NCI-H1694 treated with DMSO at 0.1 percent for 48 hours (cell line): ENCODE measurements around the gene ZNF786.
"Not testable (repeated sequence)": the region's sequence is repeated elsewhere in the genome, so short reads cannot be mapped to it uniquely, and the experiment has no call there.

Source experiments
- DNase-seq: peaks from one replicate; lab custom pipeline; 2025; lab: John Stamatoyannopoulos, UW

Gene ZNF786

GRCh38 chr7:149077594-149077993 lies 12.9 kb downstream of the ZNF786 start:
- DNase-seq, result no peak

GRCh38 chr7:149075286-149075685 lies 15.2 kb downstream of the ZNF786 start:
- DNase-seq, result no peak

GRCh38 chr7:149074116-149074885 lies 16.2 kb downstream of the ZNF786 start:
- no peak for DNase-seq

GRCh38 chr7:149072438-149072775 lies 18.1 kb downstream of the ZNF786 start:
- DNase-seq, result no peak

GRCh38 chr7:149071641-149072437 lies 18.7 kb downstream of the ZNF786 start:
- no peak for DNase-seq

GRCh38 chr7:149071182-149071635 lies 19.3 kb downstream of the ZNF786 start:
- DNase-seq, result no peak

- no peak for DNase-seq
These were observed 20.0 kb downstream of the ZNF786 start for GRCh38 chr7:149070372-149071125.

GRCh38 chr7:149067869-149068268 lies 22.6 kb downstream of the ZNF786 start:
- DNase-seq, result no peak

GRCh38 chr7:149063476-149063875 lies 27.0 kb downstream of the ZNF786 start:
- DNase-seq, result no peak

- DNase-seq, result not testable (repeated sequence)
These were observed 28.2 kb downstream of the ZNF786 start for GRCh38 chr7:149062217-149062899.

GRCh38 chr7:149060156-149060555 lies 30.4 kb downstream of the ZNF786 start:
- DNase-seq, result no peak

GRCh38 chr7:149053885-149054284 lies 36.6 kb downstream of the ZNF786 start:
- no peak for DNase-seq

GRCh38 chr7:149053384-149053783 lies 37.1 kb downstream of the ZNF786 start:
- no peak for DNase-seq

- no peak for DNase-seq
These were observed 39.6 kb downstream of the ZNF786 start for GRCh38 chr7:149050941-149051340.

- DNase-seq, result no peak
These were observed 41.7 kb downstream of the ZNF786 start for GRCh38 chr7:149048805-149049204.

- no peak for DNase-seq
These were observed 44.1 kb downstream of the ZNF786 start for GRCh38 chr7:149046416-149046815.

- DNase-seq, result no peak
These were observed 46.6 kb downstream of the ZNF786 start for GRCh38 chr7:149043936-149044335.

GRCh38 chr7:149041350-149041749 lies 49.2 kb downstream of the ZNF786 start:
- no peak for DNase-seq

GRCh38 chr7:149038641-149039040 lies 51.9 kb downstream of the ZNF786 start:
- not testable (repeated sequence) for DNase-seq

GRCh38 chr7:149036676-149037075 lies 53.8 kb downstream of the ZNF786 start:
- no peak for DNase-seq

GRCh38 chr7:149031353-149031910 lies 59.1 kb downstream of the ZNF786 start:
- DNase-seq, result no peak

GRCh38 chr7:149030439-149030838 lies 60.1 kb downstream of the ZNF786 start:
- not testable (repeated sequence) for DNase-seq
